ENCODE data around the gene PILRA. TPM values are rescaled to one million over a fixed set of nuclear protein-coding genes. Genes with fewer than 3 reads are reported as not detected.

PILRA gene
- total and polyA plus RNA-seq, 2 of the 8 experiments (the other 6 are each of a cell fraction or from before 2014, with no cell fraction given): 7.6 to 10.6 TPM

DNA sequence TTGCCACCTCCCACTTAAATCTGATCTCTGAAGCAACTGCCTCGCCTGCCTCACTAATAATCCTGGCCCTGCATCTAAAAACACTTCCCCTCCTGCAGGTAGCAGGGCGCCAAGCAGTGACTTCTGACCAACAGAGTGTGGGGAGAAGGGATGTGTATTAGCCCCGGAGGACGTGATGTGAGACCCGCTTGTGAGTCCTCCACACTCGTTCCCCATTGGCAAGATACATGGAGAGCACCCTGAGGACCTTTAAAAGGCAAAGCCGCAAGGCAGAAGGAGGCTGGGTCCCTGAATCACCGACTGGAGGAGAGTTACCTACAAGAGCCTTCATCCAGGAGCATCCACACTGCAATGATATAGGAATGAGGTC lies 6.1 kb upstream of the PILRA start:
- TF ChIP-seq KDM4A (IDR thresholded peaks at IDR 0.05; ENCODE audit: low read depth, low read length, severe bottlenecking): no peak
- peak; percentile 64 to 68; a peak in 2 of 3 replicates for TF ChIP-seq POLR2A (IDR thresholded peaks at IDR 0.05; ENCODE audit: control extremely low read depth in 1 of 2, low read depth in 2 of 2, low read length in 2 of 2)
- 88% methylated on average over 8 of the region's 8 CpGs; no CpG with 5 or more reads in 1 of the 2 experiments for WGBS, 2 experiments (ENCODE audit: extremely low coverage in 1 of 2, insufficient coverage in 1 of 2, insufficient read length in 1 of 2, insufficient replicate concordance in 2 of 2, low coverage in 1 of 2, low lambda C conversion rate in 2 of 2, missing lambda C conversion rate in 1 of 2)
- Histone ChIP-seq H3K4ac (replicated peaks; ENCODE audit: insufficient read length, low read depth, low read length) (no peak overlapping the region), H3K36me3 (ENCODE audit: control insufficient read depth in 2 of 4, insufficient read depth in 4 of 4, low read length in 3 of 4) (peaks cover 2 to 35% (median 8%) of the 10 kb centered on the region in 4 experiments; a peak in 7 of 8 replicates), H2BK12ac (ENCODE audit: low read depth, low read length) (no peak overlapping the region), H2BK15ac (ENCODE audit: low read length) (no peak overlapping the region), H3K23me2 (ENCODE audit: low read depth, low read length) (no peaks in the 10 kb centered on the region), H3K4me3 (ENCODE audit: extremely low read depth in 1 of 4, insufficient read depth in 2 of 4, low read depth in 3 of 4, low read length in 4 of 4) (no peak overlapping the region), H3K9ac (replicated peaks in 1 of 4; ENCODE audit: extremely low read depth in 1 of 4, low read depth in 3 of 4, low read length in 3 of 4) (no peak overlapping the region), H4K5ac (ENCODE audit: insufficient read length, low read depth, low read length) (no peak overlapping the region), H2BK5ac (ENCODE audit: low read depth, low read length) (no peak overlapping the region), H2AK5ac (ENCODE audit: low read depth, low read length) (no peak overlapping the region), H4K8ac (ENCODE audit: extremely low read depth, insufficient read depth, low read length) (no peak overlapping the region), H3K56ac (replicated peaks; ENCODE audit: insufficient read length, low read depth, low read length) (no peak overlapping the region), H2BK120ac (replicated peaks; ENCODE audit: low read depth, low read length) (no peak overlapping the region), H4K91ac (replicated peaks; ENCODE audit: insufficient read length, low read length) (no peak overlapping the region), H3K27ac (ENCODE audit: low read depth, low read length) (no peak overlapping the region), H2AFZ (ENCODE audit: low read length) (no peak overlapping the region), H2BK20ac (ENCODE audit: low read length) (no peak overlapping the region), H4K20me1 (replicated peaks in 1 of 2; ENCODE audit: control insufficient read depth in 1 of 2, insufficient read depth in 2 of 2, low read length in 2 of 2) (no peaks in the 10 kb centered on the region), H3K27me3 (replicated peaks in 1 of 4; ENCODE audit: control insufficient read depth in 3 of 4, extremely low read depth in 1 of 4, insufficient read depth in 3 of 4, low read length in 3 of 4) (no peaks in the 10 kb centered on the region), H3K4me1 (replicated peaks in 1 of 4; ENCODE audit: control insufficient read depth in 3 of 4, insufficient read depth in 4 of 4, low read length in 3 of 4) (peaks cover 0 to 18% (median 12%) of the 10 kb centered on the region in 4 experiments; a peak in 6 of 7 replicates), H3K23ac (ENCODE audit: insufficient read length) (no peak overlapping the region), H3K79me1 (ENCODE audit: low read depth, low read length) (peaks cover 2% of the 10 kb centered on the region; the same call in 1 of the 2 replicates), H3K9me3 (ENCODE audit: insufficient read depth in 2 of 2, low read depth in 1 of 2, low read length in 1 of 2) (no peaks in the 10 kb centered on the region), H3K14ac (ENCODE audit: insufficient read length) (no peak overlapping the region), H3K18ac (ENCODE audit: extremely low read depth, low read length) (no peak overlapping the region), H3K4me2 (ENCODE audit: insufficient read depth in 1 of 2, low read depth in 2 of 2, low read length in 2 of 2) (no peak overlapping the region), H3K79me2 (ENCODE audit: control insufficient read depth in 1 of 2, insufficient read depth in 2 of 2, low read length in 2 of 2) (no peaks in the 10 kb centered on the region)
- no peak for DNase-seq (ENCODE audit: low read depth in 1 of 2, low spot score in 2 of 2)
- ChIA-PET CTCF (ENCODE audit: partially characterized antibody) (no interaction called here), POLR2A (ENCODE audit: partially characterized antibody) (interaction anchor here (0.7 to 1.1 kb wide), 3 partner anchors 11 to 237 kb away, joined by 3 to 6 read pairs (median 3); no protein-coding TSS in a partner anchor)
- no peak for FAIRE-seq
